Stomach smooth muscle (tissue), 2 donors: ENCODE data around the gene CISD3.

Experiments
- H3K27ac ChIP-seq: one replicate; pipeline ENCODE4 v1.7.0; 2013; ENCODE audit warnings: mild to moderate bottlenecking, low read length, inconsistent platforms
- H3K27me3 ChIP-seq, 2 donors: one replicate each; pipeline ENCODE4 v1.7.0; 2013; ENCODE audit warnings: low read length in 2 of 2; ENCODE audit not compliant: insufficient read depth in 2 of 2, control insufficient read depth in 1 of 2
- H3K36me3 ChIP-seq, 2 donors: one replicate each; pipeline ENCODE4 v1.7.0; 2013; ENCODE audit warnings: low read length in 2 of 2; ENCODE audit not compliant: control insufficient read depth in 2 of 2, insufficient read depth in 2 of 2
- H3K4me1 ChIP-seq: one replicate; pipeline ENCODE4 v1.7.0; 2013; ENCODE audit warnings: low read length; ENCODE audit not compliant: control insufficient read depth, insufficient read depth
- H3K4me3 ChIP-seq, 2 donors: one replicate each; pipeline ENCODE4 v1.7.0; 2013; ENCODE audit warnings: low read length in 2 of 2
- H3K9ac ChIP-seq, 2 donors: one replicate each; pipeline ENCODE4 v1.7.0; 2013; ENCODE audit warnings: low read length in 2 of 2, mild to moderate bottlenecking in 1 of 2
- H3K9me3 ChIP-seq, 2 donors: one replicate each; pipeline ENCODE4 v1.7.0; 2013; ENCODE audit warnings: low read length in 2 of 2; ENCODE audit not compliant: control insufficient read depth in 2 of 2
- donor health status: healthy.
- donor health status: Pancreatic carcinoma.

CISD3 gene

GRCh38 chr17:38709104-38709820 lies 20.9 kb upstream of the CISD3 start:
- H3K27me3 ChIP-seq = no peaks in the 10 kb centered on the region
- H3K9me3 ChIP-seq = no peaks in the 10 kb centered on the region
- no peak overlapping the region for H3K27ac ChIP-seq
- H3K4me1 ChIP-seq = peaks cover 20% of the 10 kb centered on the region
- peaks cover 37 to 49% of the 10 kb centered on the region in 2 donors for H3K36me3 ChIP-seq
- no peak overlapping the region for H3K4me3 ChIP-seq
- H3K9ac ChIP-seq = no peak overlapping the region

GRCh38 chr17:38709864-38710603 lies 20.1 kb upstream of the CISD3 start:
- no peak overlapping the region for H3K9ac ChIP-seq
- H3K4me1 ChIP-seq = peaks cover 20% of the 10 kb centered on the region
- peaks cover 41 to 53% of the 10 kb centered on the region in 2 donors for H3K36me3 ChIP-seq
- no peaks in the 10 kb centered on the region for H3K27me3 ChIP-seq
- H3K27ac ChIP-seq = no peak overlapping the region
- H3K9me3 ChIP-seq = no peaks in the 10 kb centered on the region
- H3K4me3 ChIP-seq = no peak overlapping the region

GRCh38 chr17:38710604-38710962 lies 19.6 kb upstream of the CISD3 start:
- Histone ChIP-seq H3K36me3 (peaks cover 45 to 59% of the 10 kb centered on the region in 2 donors), H3K27me3 (no peaks in the 10 kb centered on the region), H3K9ac (no peak overlapping the region), H3K4me1 (peaks cover 20% of the 10 kb centered on the region), H3K4me3 (no peak overlapping the region), H3K27ac (no peak overlapping the region), H3K9me3 (no peaks in the 10 kb centered on the region)

GRCh38 chr17:38710985-38711384 lies 19.2 kb upstream of the CISD3 start:
- no peaks in the 10 kb centered on the region for H3K27me3 ChIP-seq
- no peak overlapping the region for H3K27ac ChIP-seq
- H3K4me3 ChIP-seq = no peak overlapping the region
- no peaks in the 10 kb centered on the region for H3K9me3 ChIP-seq
- H3K36me3 ChIP-seq = peaks cover 49 to 60% of the 10 kb centered on the region in 2 donors
- H3K9ac ChIP-seq = no peak overlapping the region
- peaks cover 19% of the 10 kb centered on the region for H3K4me1 ChIP-seq

GRCh38 chr17:38711792-38712571 lies 18.2 kb upstream of the CISD3 start:
- H3K27me3 ChIP-seq = no peaks in the 10 kb centered on the region
- no peaks in the 10 kb centered on the region for H3K9me3 ChIP-seq
- no peak overlapping the region for H3K27ac ChIP-seq
- H3K9ac ChIP-seq = no peak overlapping the region
- no peak overlapping the region for H3K4me3 ChIP-seq
- peaks cover 57 to 66% of the 10 kb centered on the region in 2 donors for H3K36me3 ChIP-seq
- H3K4me1 ChIP-seq = peaks cover 9% of the 10 kb centered on the region

- Histone ChIP-seq H3K9ac (no peak overlapping the region), H3K4me3 (no peak overlapping the region), H3K27me3 (no peaks in the 10 kb centered on the region), H3K9me3 (no peaks in the 10 kb centered on the region), H3K4me1 (peaks cover 4% of the 10 kb centered on the region), H3K36me3 (peaks cover 56 to 69% of the 10 kb centered on the region in 2 donors), H3K27ac (no peak overlapping the region)
Measured at GRCh38 chr17:38712593-38712992, 17.5 kb upstream of the CISD3 start.

GRCh38 chr17:38713456-38714075 lies 16.6 kb upstream of the CISD3 start:
- no peaks in the 10 kb centered on the region for H3K27me3 ChIP-seq
- H3K9ac ChIP-seq = no peak overlapping the region
- H3K27ac ChIP-seq = no peak overlapping the region
- H3K9me3 ChIP-seq = no peaks in the 10 kb centered on the region
- H3K4me1 ChIP-seq = no peaks in the 10 kb centered on the region
- peaks cover 51 to 71% of the 10 kb centered on the region in 2 donors for H3K36me3 ChIP-seq
- no peak overlapping the region for H3K4me3 ChIP-seq

GRCh38 chr17:38715216-38715943 lies 14.8 kb upstream of the CISD3 start:
- Histone ChIP-seq H3K27me3 (no peaks in the 10 kb centered on the region), H3K9ac (no peak overlapping the region), H3K4me3 (no peak overlapping the region), H3K27ac (no peak overlapping the region), H3K4me1 (no peaks in the 10 kb centered on the region), H3K36me3 (peaks cover 46 to 61% of the 10 kb centered on the region in 2 donors), H3K9me3 (no peaks in the 10 kb centered on the region)

- Histone ChIP-seq H3K4me1 (no peaks in the 10 kb centered on the region), H3K9me3 (no peaks in the 10 kb centered on the region), H3K4me3 (no peak overlapping the region), H3K36me3 (peaks cover 55 to 64% of the 10 kb centered on the region in 2 donors), H3K27me3 (no peaks in the 10 kb centered on the region), H3K9ac (no peak overlapping the region), H3K27ac (no peak overlapping the region)
Measured at GRCh38 chr17:38716368-38717005, 13.7 kb upstream of the CISD3 start.
